ENCODE measurements around the gene TMEM170A.
"Not testable (repeated sequence)": the region's sequence is repeated elsewhere in the genome, so short reads cannot be mapped to it uniquely, and the experiment has no call there.

The TMEM170A gene

DNA sequence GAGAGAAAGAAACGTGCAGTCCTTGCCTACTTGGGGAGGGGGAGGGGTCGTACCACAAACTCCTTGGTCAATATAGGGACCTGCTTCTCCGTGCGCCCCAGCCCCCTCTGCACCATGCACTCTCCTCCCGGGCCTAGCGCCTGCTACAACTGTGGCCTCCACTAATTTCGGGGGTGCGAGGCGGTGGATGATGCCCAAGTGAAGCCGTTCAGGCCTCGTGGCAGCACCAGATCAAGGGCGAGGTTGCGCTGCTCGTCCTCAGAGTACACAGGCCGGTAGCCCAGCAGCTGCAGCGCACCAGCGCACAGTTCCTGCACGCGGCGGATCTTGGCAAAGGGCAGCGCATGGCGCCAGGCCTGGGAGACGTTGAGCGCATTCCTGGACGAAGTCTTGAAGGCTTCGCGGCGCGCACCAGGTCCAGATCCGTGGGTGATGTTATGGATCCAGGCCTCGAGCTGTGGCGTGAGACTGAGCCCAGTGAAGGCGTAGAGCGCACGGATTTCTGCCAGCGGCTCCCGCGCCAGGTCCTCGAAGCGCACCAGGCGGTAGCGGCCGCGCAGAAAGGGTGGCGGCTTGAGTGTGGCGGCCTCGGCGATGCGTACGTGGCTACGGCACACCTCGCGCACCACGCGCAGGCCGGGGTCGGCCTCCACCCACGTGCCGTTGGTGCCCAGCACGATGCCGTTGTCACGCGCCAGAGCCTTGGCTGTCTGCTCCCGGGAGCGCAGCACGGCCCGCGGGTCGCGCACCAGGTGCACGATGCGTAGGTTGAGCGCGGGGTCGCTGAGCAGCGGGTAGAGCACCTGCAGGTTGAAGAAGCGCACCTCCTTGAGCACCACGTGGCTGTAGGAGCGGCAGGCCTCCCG is 14.2 kb upstream of the TMEM170A start:
- Histone ChIP-seq H3K4me1 (ENCODE audit: control insufficient read depth, insufficient read depth, low read length) (no peaks in the 10 kb centered on the region), H3K36me3 (ENCODE audit: control insufficient read depth, insufficient read depth, low read length, severe bottlenecking) (no peaks in the 10 kb centered on the region), H3K27me3 (replicated peaks; ENCODE audit: control insufficient read depth, insufficient read depth, low read length) (peaks cover 27% of the 10 kb centered on the region), H3K9ac (ENCODE audit: low read length) (no peak overlapping the region), H3K9me3 (ENCODE audit: control insufficient read depth, low read length) (no peaks in the 10 kb centered on the region), H3K4me3 (ENCODE audit: low read length) (no peak overlapping the region)
- DNase-seq (ENCODE audit: low read depth): no peak

- no peak for DNase-seq (ENCODE audit: low read depth)
- Histone ChIP-seq H3K4me3 (ENCODE audit: low read length) (no peak overlapping the region), H3K9me3 (ENCODE audit: control insufficient read depth, low read length) (no peaks in the 10 kb centered on the region), H3K9ac (ENCODE audit: low read length) (no peak overlapping the region), H3K36me3 (ENCODE audit: control insufficient read depth, insufficient read depth, low read length, severe bottlenecking) (no peaks in the 10 kb centered on the region), H3K27me3 (replicated peaks; ENCODE audit: control insufficient read depth, insufficient read depth, low read length) (peaks cover 25% of the 10 kb centered on the region), H3K4me1 (ENCODE audit: control insufficient read depth, insufficient read depth, low read length) (no peaks in the 10 kb centered on the region)
Measured at GRCh38 chr16:75477680-75478473, 13.4 kb upstream of the TMEM170A start.

DNA sequence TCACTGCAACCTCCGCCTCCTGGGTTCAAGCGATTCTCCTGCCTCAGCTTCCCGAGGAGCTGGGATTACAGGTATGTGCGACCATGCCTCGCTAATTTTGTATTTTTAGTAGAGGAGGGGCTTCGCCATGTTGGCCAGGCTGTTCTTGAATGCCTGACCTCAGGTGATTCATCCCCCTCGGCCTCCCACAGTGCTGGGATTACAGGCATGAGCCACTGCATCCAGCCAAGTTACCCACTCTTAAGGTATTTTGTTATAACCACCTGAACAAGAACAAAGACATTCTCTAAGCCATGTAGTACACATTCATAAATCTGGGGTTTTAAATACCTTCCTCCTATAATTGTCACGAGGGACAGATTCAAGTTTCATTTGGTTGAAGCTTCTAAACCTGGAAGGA is 12.3 kb upstream of the TMEM170A start:
- Histone ChIP-seq H3K9ac (ENCODE audit: low read length) (no peak overlapping the region), H3K4me1 (ENCODE audit: control insufficient read depth, insufficient read depth, low read length) (no peaks in the 10 kb centered on the region), H3K36me3 (ENCODE audit: control insufficient read depth, insufficient read depth, low read length, severe bottlenecking) (no peaks in the 10 kb centered on the region), H3K27me3 (replicated peaks; ENCODE audit: control insufficient read depth, insufficient read depth, low read length) (peaks cover 18% of the 10 kb centered on the region), H3K4me3 (ENCODE audit: low read length) (no peak overlapping the region), H3K9me3 (ENCODE audit: control insufficient read depth, low read length) (no peaks in the 10 kb centered on the region)
- no peak for DNase-seq (ENCODE audit: low read depth)

- H3K36me3 ChIP-seq (ENCODE audit: control insufficient read depth, insufficient read depth, low read length, severe bottlenecking): no peaks in the 10 kb centered on the region
- DNase-seq (ENCODE audit: low read depth): no peak
- no peak overlapping the region for H3K9ac ChIP-seq (ENCODE audit: low read length)
- no peak overlapping the region for H3K4me3 ChIP-seq (ENCODE audit: low read length)
- peaks cover 14% of the 10 kb centered on the region for H3K27me3 ChIP-seq (replicated peaks; ENCODE audit: control insufficient read depth, insufficient read depth, low read length)
- H3K4me1 ChIP-seq (ENCODE audit: control insufficient read depth, insufficient read depth, low read length): no peaks in the 10 kb centered on the region
- no peaks in the 10 kb centered on the region for H3K9me3 ChIP-seq (ENCODE audit: control insufficient read depth, low read length)
Measured at GRCh38 chr16:75475420-75475847, 10.9 kb upstream of the TMEM170A start.

GRCh38 chr16:75472908-75473877 is 8.7 kb upstream of the TMEM170A start:
- no peaks in the 10 kb centered on the region for H3K4me1 ChIP-seq (ENCODE audit: control insufficient read depth, insufficient read depth, low read length)
- no peaks in the 10 kb centered on the region for H3K36me3 ChIP-seq (ENCODE audit: control insufficient read depth, insufficient read depth, low read length, severe bottlenecking)
- no peaks in the 10 kb centered on the region for H3K9me3 ChIP-seq (ENCODE audit: control insufficient read depth, low read length)
- peaks cover 9% of the 10 kb centered on the region for H3K27me3 ChIP-seq (replicated peaks; ENCODE audit: control insufficient read depth, insufficient read depth, low read length)
- DNase-seq (ENCODE audit: low read depth): no peak
- no peak overlapping the region for H3K4me3 ChIP-seq (ENCODE audit: low read length)
- no peak overlapping the region for H3K9ac ChIP-seq (ENCODE audit: low read length)

- Histone ChIP-seq H3K36me3 (ENCODE audit: control insufficient read depth, insufficient read depth, low read length, severe bottlenecking) (no peaks in the 10 kb centered on the region), H3K4me3 (ENCODE audit: low read length) (no peak overlapping the region), H3K27me3 (replicated peaks; ENCODE audit: control insufficient read depth, insufficient read depth, low read length) (peaks cover 1% of the 10 kb centered on the region), H3K4me1 (ENCODE audit: control insufficient read depth, insufficient read depth, low read length) (no peaks in the 10 kb centered on the region), H3K9ac (ENCODE audit: low read length) (no peak overlapping the region), H3K9me3 (ENCODE audit: control insufficient read depth, low read length) (no peaks in the 10 kb centered on the region)
- peak; percentile 91 for DNase-seq (ENCODE audit: low read depth)
Measured at GRCh38 chr16:75471723-75472633, 7.5 kb upstream of the TMEM170A start.

GRCh38 chr16:75466760-75467159 is 2.3 kb upstream of the TMEM170A start:
- Histone ChIP-seq H3K36me3 (ENCODE audit: control insufficient read depth, insufficient read depth, low read length, severe bottlenecking) (no peaks in the 10 kb centered on the region), H3K27me3 (replicated peaks; ENCODE audit: control insufficient read depth, insufficient read depth, low read length) (no peaks in the 10 kb centered on the region), H3K4me1 (ENCODE audit: control insufficient read depth, insufficient read depth, low read length) (no peaks in the 10 kb centered on the region), H3K9me3 (ENCODE audit: control insufficient read depth, low read length) (no peaks in the 10 kb centered on the region), H3K9ac (ENCODE audit: low read length) (no peak overlapping the region), H3K4me3 (ENCODE audit: low read length) (no peak overlapping the region)
- DNase-seq (ENCODE audit: low read depth): no peak

- H3K9me3 ChIP-seq (ENCODE audit: control insufficient read depth, low read length); H3K27me3 ChIP-seq (replicated peaks; ENCODE audit: control insufficient read depth, insufficient read depth, low read length); H3K4me1 ChIP-seq (ENCODE audit: control insufficient read depth, insufficient read depth, low read length); H3K36me3 ChIP-seq (ENCODE audit: control insufficient read depth, insufficient read depth, low read length, severe bottlenecking): not testable (repeated sequence)
- H3K4me3 ChIP-seq (ENCODE audit: low read length): peak overlapping the region; percentile 92
- DNase-seq (ENCODE audit: low read depth): peak; percentile 62
- peak overlapping the region; percentile 94 for H3K9ac ChIP-seq (ENCODE audit: low read length)
Measured at GRCh38 chr16:75463389-75464121, 934 bp downstream of the TMEM170A start.

DNA sequence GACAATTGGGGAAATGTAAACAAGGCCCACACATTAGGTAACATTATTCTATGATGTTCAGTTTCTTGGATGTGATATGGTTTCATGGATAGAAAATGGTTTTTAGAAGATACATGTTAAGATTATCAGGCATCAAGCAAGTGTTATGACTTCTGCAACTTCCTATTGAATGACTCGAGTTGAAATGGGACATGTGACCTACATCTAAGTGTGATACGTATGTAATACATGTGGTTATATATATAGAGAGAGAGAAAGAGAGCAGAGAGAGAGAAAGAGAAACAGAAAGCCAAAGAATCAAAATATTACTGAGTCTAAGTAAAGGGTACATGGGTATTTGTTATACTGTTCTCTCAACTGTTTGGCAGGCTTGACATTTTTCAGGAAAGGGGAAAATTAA is 1.7 kb downstream of the TMEM170A start:
- H3K9ac ChIP-seq (ENCODE audit: low read length): no peak overlapping the region
- DNase-seq (ENCODE audit: low read depth): no peak
- H3K27me3 ChIP-seq (replicated peaks; ENCODE audit: control insufficient read depth, insufficient read depth, low read length): no peaks in the 10 kb centered on the region
- H3K4me1 ChIP-seq (ENCODE audit: control insufficient read depth, insufficient read depth, low read length): no peaks in the 10 kb centered on the region
- no peaks in the 10 kb centered on the region for H3K9me3 ChIP-seq (ENCODE audit: control insufficient read depth, low read length)
- no peaks in the 10 kb centered on the region for H3K36me3 ChIP-seq (ENCODE audit: control insufficient read depth, insufficient read depth, low read length, severe bottlenecking)
- no peak overlapping the region for H3K4me3 ChIP-seq (ENCODE audit: low read length)

GRCh38 chr16:75461575-75461974 is 2.9 kb downstream of the TMEM170A start:
- Histone ChIP-seq H3K9me3 (ENCODE audit: control insufficient read depth, low read length) (no peaks in the 10 kb centered on the region), H3K36me3 (ENCODE audit: control insufficient read depth, insufficient read depth, low read length, severe bottlenecking) (no peaks in the 10 kb centered on the region), H3K4me3 (ENCODE audit: low read length) (no peak overlapping the region), H3K27me3 (replicated peaks; ENCODE audit: control insufficient read depth, insufficient read depth, low read length) (no peaks in the 10 kb centered on the region), H3K9ac (ENCODE audit: low read length) (no peak overlapping the region), H3K4me1 (ENCODE audit: control insufficient read depth, insufficient read depth, low read length) (no peaks in the 10 kb centered on the region)
- DNase-seq (ENCODE audit: low read depth): no peak

Measured in adipocyte (in vitro differentiated cells).